H1 (cell line): ENCODE data around the gene OLFM1. TPM values are rescaled to one million over a fixed set of nuclear protein-coding genes. Genes with fewer than 3 reads are reported as not detected.
A peak's percentile ranks its signal among the peaks of the same experiment; 100 is the strongest.

Source experiments
- FOSL1 ChIP-seq: IDR thresholded peaks from 2 replicates; pipeline ENCODE4 v1.6.1; 2011; ENCODE audit warnings: mild to moderate bottlenecking, low read depth, low read length, moderate library complexity; ENCODE audit not compliant: insufficient read depth
- RAD21 ChIP-seq, 2 experiments: IDR thresholded peaks in 1 of 2; conservative IDR thresholded peaks in 1 of 2; 2 replicates each; pipeline ENCODE4 v1.6.1; 2011; ENCODE audit warnings: low read depth in 2 of 2, low read length in 2 of 2, improper control_type of control experiment in 1 of 2, inconsistent platforms in 1 of 2, mild to moderate bottlenecking in 1 of 2, moderate library complexity in 1 of 2
- polyA plus RNA-seq, 7 experiments: library from polyadenylated mRNA; depleted of rRNA in 3 of 7; stranded (reverse) in 5 of 7; unstranded in 2 of 7; fragments of >200 nt in 5 of 7; fragments of 200-250 nt in 2 of 7; gene quantifications; 1 replicate in 5 of 7; 2 replicates in 1 of 7; 4 replicates in 1 of 7; pipeline versions ENCODE4 v1.2.1 to v1.2.3, GENCODE V29; 2011 to 2013; ENCODE audit warnings: missing spikeins in 2 of 7, mixed read lengths in 2 of 7
- total RNA-seq: library from RNA; stranded (reverse); fragmentation: NEBNext Ultra II Directional; extraction: Animal tissue kit (Norgen Biotek cat#: 25700); gene quantifications from 2 replicates; pipeline ENCODE4 v1.2.1, GENCODE V29; 2021

OLFM1 gene
- total and polyA plus RNA-seq, 2 of the 8 experiments (the other 6 are each of a cell fraction or from before 2014, with no cell fraction given) = 53.0 to 53.4 TPM

DNA sequence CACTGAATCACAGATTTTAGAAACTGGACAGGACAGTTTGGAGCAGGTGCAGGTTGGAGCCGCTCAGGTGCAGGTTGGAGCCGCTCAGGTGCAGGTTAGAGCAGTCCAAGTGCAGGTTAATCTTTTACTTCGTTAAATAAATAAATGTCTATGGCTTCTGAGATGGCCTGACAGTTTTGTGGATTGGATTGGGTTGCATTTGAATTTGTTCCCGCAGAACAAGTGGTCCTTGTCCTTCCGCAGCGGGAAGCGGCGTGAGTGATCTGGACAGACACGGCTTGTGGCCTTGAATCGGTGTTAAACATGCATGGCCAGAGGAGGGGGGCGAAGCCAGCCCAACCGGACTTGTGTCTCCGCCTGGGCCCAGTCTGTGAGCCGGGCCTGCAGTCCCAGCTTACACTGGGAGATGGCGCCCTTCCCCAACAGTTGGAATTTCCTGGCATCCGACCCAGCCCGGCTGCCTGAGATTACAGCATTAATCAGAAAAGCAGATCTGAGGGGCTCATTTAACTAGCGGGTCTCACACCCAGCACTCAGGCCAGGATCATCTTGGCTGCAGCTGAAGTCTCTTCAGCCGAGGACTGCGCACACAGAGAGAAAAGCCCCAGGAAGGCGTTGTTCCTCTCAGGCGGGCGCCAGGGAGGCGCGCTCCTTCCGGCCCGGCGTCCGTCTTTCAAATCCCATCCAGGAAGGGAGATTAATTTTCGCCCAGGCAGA is 1.5 kb upstream of the OLFM1 start (continued):
- TF ChIP-seq FOSL1 (no peak), RAD21 (IDR thresholded peaks at IDR 0.05 in 1 of 2, conservative IDR thresholded peaks at IDR 0.05 in 1 of 2; ENCODE audit: low read depth in 2 of 2, low read length in 2 of 2) (peak; percentile 99 to 100)
